A549 (cell line): ENCODE results near the gene FAM50B. TPM values are rescaled to one million over a fixed set of nuclear protein-coding genes. Genes with fewer than 3 reads are reported as not detected.

Experiments
- ATAC-seq, 2 experiments: fragments of 200-7000 bp in 1 of 2; fragments of >200 bp in 1 of 2; cut with Nextera tagmentation in 1 of 2; cut with Tn5 transposase in 1 of 2; 3 replicates each; pipeline versions ENCODE4 v1.8.0 to v1.9.1; 2018 to 2020; ENCODE audit warnings: mild to moderate bottlenecking in 1 of 2, moderate library complexity in 1 of 2
- CTCF ChIA-PET: fragments of 300-600 bp; sonication (Branson Sonifier 250); formaldehyde crosslinking; extraction: SDS; loops from one replicate; lab custom pipeline; 2021; ENCODE audit warnings: antibody characterized with exemption, inconsistent platforms; lab: Yijun Ruan, JAX
- POLR2A ChIA-PET: fragments of 350-600 bp; formaldehyde crosslinking; extraction: SDS; loops from one replicate; lab custom pipeline; 2021; ENCODE audit warnings: antibody characterized with exemption, inconsistent platforms; lab: Yijun Ruan, JAX
- DNase-seq, 2 experiments: peaks; one replicate each; pipeline versions ENCODE4 v3.0.0 to v3.0.0-alpha.2; 2011 to 2016; ENCODE audit warnings: low read depth in 1 of 2, low spot score in 1 of 2
- FAIRE-seq: peaks from 2 replicates; lab custom pipeline; 2011; peaks lifted over from hg19 to GRCh38; lab: Jason Lieb, UNC
- H3K27ac ChIP-seq, 2 experiments: fragments of >200 bp; sonication (Bioruptor Twin); formaldehyde crosslinking; 3 replicates each; pipeline ENCODE4 v1.5.1; 2016 to 2017
- H3K4me1 ChIP-seq: fragments of >200 bp; sonication (Bioruptor Twin); formaldehyde crosslinking; 3 replicates; pipeline ENCODE4 v1.6.1; 2016
- H3K4me2 ChIP-seq: fragments of >200 bp; sonication (Bioruptor Twin); formaldehyde crosslinking; 3 replicates; pipeline ENCODE4 v1.6.1; 2016
- H3K4me3 ChIP-seq: fragments of >200 bp; sonication (Bioruptor Twin); formaldehyde crosslinking; 3 replicates; pipeline ENCODE4 v1.5.1; 2016
- H3K9me3 ChIP-seq: fragments of >200 bp; sonication (Bioruptor Twin); formaldehyde crosslinking; 3 replicates; pipeline ENCODE4 v1.6.1; 2016
- CEBPB ChIP-seq, 2 experiments: fragments of >200 bp in 1 of 2; sonication (Bioruptor Twin) in 1 of 2; formaldehyde crosslinking in 1 of 2; IDR thresholded peaks; 2 replicates each; pipeline ENCODE4 v1.6.1; 2012 to 2016
- EHMT2 ChIP-seq: fragments of 200-600 bp; sonication (generic); IDR thresholded peaks from 2 replicates; pipeline ENCODE4 v1.6.1; 2016; ENCODE audit warnings: antibody characterized with exemption, low read depth, mild to moderate bottlenecking, moderate library complexity
- FOSL2 ChIP-seq, 2 experiments: fragments of 450-650 bp in 1 of 2; fragments of >200 bp in 1 of 2; sonication (Bioruptor Twin) in 1 of 2; formaldehyde crosslinking; IDR thresholded peaks; 2 replicates each; pipeline versions ENCODE4 v1.5.0 to v1.6.1; 2016 to 2020; ENCODE audit warnings: mild to moderate bottlenecking in 1 of 2, moderate library complexity in 1 of 2
- HDAC2 ChIP-seq: fragments of 200-600 bp; sonication (generic); IDR thresholded peaks from 2 replicates; pipeline ENCODE4 v1.6.1; 2016
- JUN ChIP-seq, 2 experiments: fragments of >200 bp; sonication (Bioruptor Twin); formaldehyde crosslinking; IDR thresholded peaks; 2 replicates in 1 of 2; 3 replicates in 1 of 2; pipeline ENCODE4 v1.6.1; 2016 to 2017
- MYC ChIP-seq: IDR thresholded peaks from 2 replicates; pipeline ENCODE4 v1.6.1; 2012; ENCODE audit warnings: mild to moderate bottlenecking, inconsistent platforms, low read length, improper control_type of control experiment, borderline replicate concordance
- NPAS2 ChIP-seq: fragments of 250-450 bp; sonication (Bioruptor Pico); IDR thresholded peaks from 2 replicates; pipeline ENCODE4 v1.8.0; 2022; ENCODE audit warnings: mild to moderate bottlenecking, moderate library complexity, borderline replicate concordance
- POLR2A ChIP-seq: IDR thresholded peaks from 2 replicates; pipeline ENCODE4 v1.6.1; 2012; ENCODE audit warnings: mild to moderate bottlenecking, low read length
- RCOR1 ChIP-seq: fragments of 150-350 bp; IDR thresholded peaks from 2 replicates; pipeline ENCODE4 v1.6.1; 2014; ENCODE audit warnings: antibody characterized with exemption, low read length, low read depth
- RFX5 ChIP-seq: fragments of 450-650 bp; IDR thresholded peaks from 2 replicates; pipeline ENCODE4 v1.7.1; 2014; ENCODE audit warnings: antibody characterized with exemption, mild to moderate bottlenecking, moderate library complexity
- USF2 ChIP-seq: fragments of 450-650 bp; IDR thresholded peaks from 2 replicates; pipeline ENCODE4 v1.6.1; 2014; ENCODE audit warnings: antibody characterized with exemption
- ZC3H11A ChIP-seq: fragments of 450-650 bp; IDR thresholded peaks from 2 replicates; pipeline ENCODE4 v1.6.1; 2014; ENCODE audit warnings: antibody characterized with exemption, mild to moderate bottlenecking
- ZFP36 ChIP-seq: fragments of 450-650 bp; IDR thresholded peaks from 2 replicates; pipeline ENCODE4 v1.6.1; 2014; ENCODE audit warnings: borderline replicate concordance; ENCODE audit not compliant: partially characterized antibody
- ZNF302 ChIP-seq: fragments of 250-450 bp; sonication (Bioruptor Pico); IDR thresholded peaks from 2 replicates; pipeline ENCODE4 v1.9.0; 2021; ENCODE audit warnings: inconsistent platforms, mild to moderate bottlenecking, moderate library complexity
- WGBS: methylation state at CpG from one replicate; pipeline ENCODE4 v1.1.6; 2017; ENCODE audit errors: missing lambda C conversion rate; 5-methylcytosine and 5-hydroxymethylcytosine counted together
- polyA plus RNA-seq, 4 experiments: library from polyadenylated mRNA; depleted of rRNA in 3 of 4; stranded (reverse); fragments of >200 nt; fragmentation: RNase III in 1 of 4; extraction: RNeasy Plus Mini Kit Qiagen cat#74134 plus additional on column Dnase treatment in 1 of 4; gene quantifications; 2 replicates in 3 of 4; 3 replicates in 1 of 4; pipeline ENCODE4 v1.2.3, GENCODE V29; 2011 to 2017
- TF ChIP-seq, protein P1 (sequence below): IDR thresholded peaks from 2 replicates; pipeline ENCODE4 v1.6.1; 2012
- TF ChIP-seq, protein P2 (sequence below): fragments of 250-450 bp; sonication (Bioruptor Pico); IDR thresholded peaks from 2 replicates; pipeline ENCODE4 v1.5.0; 2021; ENCODE audit warnings: mild to moderate bottlenecking, moderate library complexity, borderline replicate concordance
- TF ChIP-seq, protein P3 (sequence below): IDR thresholded peaks from 2 replicates; pipeline ENCODE4 v1.6.1; 2012; ENCODE audit warnings: low read depth, borderline replicate concordance
- TF ChIP-seq, protein P4 (sequence below): fragments of >200 bp; sonication (Bioruptor Twin); formaldehyde crosslinking; IDR thresholded peaks from 3 replicates; pipeline ENCODE4 v1.6.1; 2016
- TF ChIP-seq, protein P5 (sequence below): fragments of 250-450 bp; sonication (Bioruptor Pico); IDR thresholded peaks from 2 replicates; pipeline ENCODE4 v1.5.0; 2020; ENCODE audit warnings: low read depth, mild to moderate bottlenecking, moderate library complexity
- TF ChIP-seq, protein P6 (sequence below): fragments of >200 bp; sonication (Bioruptor Twin); formaldehyde crosslinking; IDR thresholded peaks from 2 replicates; pipeline ENCODE4 v1.6.1; 2016

The FAM50B gene
- polyA plus RNA-seq, 2 of the 4 experiments (the other 2 are of a cell fraction): 5.1 to 6.4 TPM

GRCh38 chr6:3850451-3851203 is 1.5 kb downstream of the FAM50B start:
- Histone ChIP-seq H3K9me3 (no peaks in the 10 kb centered on the region), H3K4me2 (no peak overlapping the region), H3K4me1 (no peaks in the 10 kb centered on the region), H3K27ac (no peak overlapping the region), H3K4me3 (no peak overlapping the region)
- no peak for FAIRE-seq
- ChIA-PET POLR2A (interaction anchor here (1.3 kb wide), 1 partner anchor 127 kb away, joined by 4 read pairs; no protein-coding TSS in a partner anchor), CTCF (interaction anchor here (1.0 to 7.0 kb wide), 22 partner anchors 11 to 139 kb away, joined by 3 to 97 read pairs (median 15); no protein-coding TSS in a partner anchor)
- no peak for DNase-seq
- no peak for ATAC-seq
- TF ChIP-seq, protein P1, sequence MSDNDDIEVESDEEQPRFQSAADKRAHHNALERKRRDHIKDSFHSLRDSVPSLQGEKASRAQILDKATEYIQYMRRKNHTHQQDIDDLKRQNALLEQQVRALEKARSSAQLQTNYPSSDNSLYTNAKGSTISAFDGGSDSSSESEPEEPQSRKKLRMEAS: no peak
- TF ChIP-seq RCOR1: no peak
- no peak for TF ChIP-seq POLR2A
- TF ChIP-seq NPAS2 (CRISPR knock-in tag): no peak
- no peak for TF ChIP-seq MYC
- TF ChIP-seq ZNF302 (CRISPR knock-in tag): no peak
- TF ChIP-seq ZFP36: no peak
- no peak for TF ChIP-seq EHMT2
- TF ChIP-seq, protein P2, sequence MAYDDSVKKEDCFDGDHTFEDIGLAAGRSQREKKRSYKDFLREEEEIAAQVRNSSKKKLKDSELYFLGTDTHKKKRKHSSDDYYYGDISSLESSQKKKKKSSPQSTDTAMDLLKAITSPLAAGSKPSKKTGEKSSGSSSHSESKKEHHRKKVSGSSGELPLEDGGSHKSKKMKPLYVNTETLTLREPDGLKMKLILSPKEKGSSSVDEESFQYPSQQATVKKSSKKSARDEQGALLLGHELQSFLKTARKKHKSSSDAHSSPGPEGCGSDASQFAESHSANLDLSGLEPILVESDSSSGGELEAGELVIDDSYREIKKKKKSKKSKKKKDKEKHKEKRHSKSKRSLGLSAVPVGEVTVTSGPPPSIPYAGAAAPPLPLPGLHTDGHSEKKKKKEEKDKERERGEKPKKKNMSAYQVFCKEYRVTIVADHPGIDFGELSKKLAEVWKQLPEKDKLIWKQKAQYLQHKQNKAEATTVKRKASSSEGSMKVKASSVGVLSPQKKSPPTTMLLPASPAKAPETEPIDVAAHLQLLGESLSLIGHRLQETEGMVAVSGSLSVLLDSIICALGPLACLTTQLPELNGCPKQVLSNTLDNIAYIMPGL: no peak
- TF ChIP-seq, protein P3, sequence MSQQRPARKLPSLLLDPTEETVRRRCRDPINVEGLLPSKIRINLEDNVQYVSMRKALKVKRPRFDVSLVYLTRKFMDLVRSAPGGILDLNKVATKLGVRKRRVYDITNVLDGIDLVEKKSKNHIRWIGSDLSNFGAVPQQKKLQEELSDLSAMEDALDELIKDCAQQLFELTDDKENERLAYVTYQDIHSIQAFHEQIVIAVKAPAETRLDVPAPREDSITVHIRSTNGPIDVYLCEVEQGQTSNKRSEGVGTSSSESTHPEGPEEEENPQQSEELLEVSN: no peak
- TF ChIP-seq, protein P4, sequence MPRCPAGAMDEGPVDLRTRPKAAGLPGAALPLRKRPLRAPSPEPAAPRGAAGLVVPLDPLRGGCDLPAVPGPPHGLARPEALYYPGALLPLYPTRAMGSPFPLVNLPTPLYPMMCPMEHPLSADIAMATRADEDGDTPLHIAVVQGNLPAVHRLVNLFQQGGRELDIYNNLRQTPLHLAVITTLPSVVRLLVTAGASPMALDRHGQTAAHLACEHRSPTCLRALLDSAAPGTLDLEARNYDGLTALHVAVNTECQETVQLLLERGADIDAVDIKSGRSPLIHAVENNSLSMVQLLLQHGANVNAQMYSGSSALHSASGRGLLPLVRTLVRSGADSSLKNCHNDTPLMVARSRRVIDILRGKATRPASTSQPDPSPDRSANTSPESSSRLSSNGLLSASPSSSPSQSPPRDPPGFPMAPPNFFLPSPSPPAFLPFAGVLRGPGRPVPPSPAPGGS: no peak
- no peak for TF ChIP-seq HDAC2
- 93% methylated on average over 33 of the region's 33 CpGs for WGBS

DNA sequence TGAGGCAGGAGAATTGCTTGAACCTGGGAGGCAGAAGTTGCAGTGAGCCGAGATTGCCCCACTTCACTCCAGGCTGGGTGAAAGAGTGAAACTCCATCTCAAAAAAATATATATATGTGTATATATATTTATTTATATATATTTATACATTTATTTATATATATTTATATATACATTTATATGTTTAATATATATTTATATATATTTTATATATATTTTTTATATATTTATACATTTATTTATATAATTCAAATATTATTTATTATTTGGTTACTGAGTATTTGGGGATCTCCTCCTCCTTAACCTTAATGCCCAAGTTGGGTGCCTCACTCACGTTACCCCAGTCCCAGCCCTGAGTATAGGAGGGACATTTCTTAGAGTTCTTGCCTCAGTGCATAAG is 2.7 kb downstream of the FAM50B start:
- Histone ChIP-seq H3K4me1 (no peaks in the 10 kb centered on the region), H3K9me3 (no peaks in the 10 kb centered on the region), H3K4me2 (no peak overlapping the region), H3K4me3 (no peak overlapping the region)
- 50% methylated on average over 2 of the region's 2 CpGs for WGBS
- ChIA-PET CTCF (interaction anchor here (0.9 to 7.0 kb wide), 6 partner anchors 16 to 126 kb away, joined by 3 to 97 read pairs (median 16); no protein-coding TSS in a partner anchor), POLR2A (interaction anchor here (1.3 to 1.9 kb wide), 2 partner anchors 126 to 169 kb away, joined by 4 to 6 read pairs; a partner anchor contains a TSS)
- DNase-seq: no peak
- FAIRE-seq: no peak
- no peak for ATAC-seq
- TF ChIP-seq FOSL2 (IDR thresholded peaks at IDR 0.05): no peak
- TF ChIP-seq FOSL2 (CRISPR knock-in tag; IDR thresholded peaks at IDR 0.05): no peak
- TF ChIP-seq, all 56 proteins: peak for 0
- no peak overlapping the region for H3K27ac ChIP-seq

GRCh38 chr6:3852391-3852790 is 3.2 kb downstream of the FAM50B start:
- ATAC-seq (no peak), DNase-seq (no peak), FAIRE-seq (no peak)
- Histone ChIP-seq H3K4me1 (no peaks in the 10 kb centered on the region), H3K4me2 (no peak overlapping the region), H3K27ac (no peak overlapping the region), H3K4me3 (no peak overlapping the region), H3K9me3 (no peaks in the 10 kb centered on the region)
- 75% methylated on average over 5 of the region's 5 CpGs for WGBS
- TF ChIP-seq ZC3H11A (no peak), HDAC2 (no peak), JUN (IDR thresholded peaks at IDR 0.05) (no peak), CEBPB (IDR thresholded peaks at IDR 0.05) (no peak), USF2 (no peak), RFX5 (no peak), MYC (no peak)
- TF ChIP-seq, protein P5, sequence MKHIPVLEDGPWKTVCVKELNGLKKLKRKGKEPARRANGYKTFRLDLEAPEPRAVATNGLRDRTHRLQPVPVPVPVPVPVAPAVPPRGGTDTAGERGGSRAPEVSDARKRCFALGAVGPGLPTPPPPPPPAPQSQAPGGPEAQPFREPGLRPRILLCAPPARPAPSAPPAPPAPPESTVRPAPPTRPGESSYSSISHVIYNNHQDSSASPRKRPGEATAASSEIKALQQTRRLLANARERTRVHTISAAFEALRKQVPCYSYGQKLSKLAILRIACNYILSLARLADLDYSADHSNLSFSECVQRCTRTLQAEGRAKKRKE (CRISPR knock-in tag): no peak
- TF ChIP-seq, protein P6, sequence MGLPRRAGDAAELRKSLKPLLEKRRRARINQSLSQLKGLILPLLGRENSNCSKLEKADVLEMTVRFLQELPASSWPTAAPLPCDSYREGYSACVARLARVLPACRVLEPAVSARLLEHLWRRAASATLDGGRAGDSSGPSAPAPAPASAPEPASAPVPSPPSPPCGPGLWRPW: no peak
- TF ChIP-seq, protein P3: no peak
- CTCF ChIA-PET: interaction anchor here (0.9 to 7.0 kb wide), 3 partner anchors 61 to 126 kb away, joined by 3 to 97 read pairs (median 3); no protein-coding TSS in a partner anchor
- POLR2A ChIA-PET: interaction anchor here (1.3 to 1.9 kb wide), 2 partner anchors 126 to 169 kb away, joined by 4 to 6 read pairs; a partner anchor contains a TSS
